OCI-LY1 (cell line): ENCODE measurements around the gene STAMBP.

Experiments
- H2AFZ ChIP-seq: fragments of 200-600 bp; sonication (generic), shearing (Covaris generic); 2 replicates; pipeline ENCODE4 v1.6.0; 2014; ENCODE audit warnings: antibody characterized with exemption, mild to moderate bottlenecking, low read length
- H3F3A ChIP-seq: fragments of 200-600 bp; sonication (generic), shearing (Covaris generic); 2 replicates; pipeline ENCODE4 v1.6.0; 2014; ENCODE audit warnings: mild to moderate bottlenecking, antibody characterized with exemption, low read length, moderate library complexity; ENCODE audit not compliant: insufficient read depth
- H3K27ac ChIP-seq: fragments of 200-600 bp; sonication (generic); 2 replicates; pipeline ENCODE4 v1.5.1; 2014; ENCODE audit warnings: low read length, mixed run types, mild to moderate bottlenecking, low read depth; ENCODE audit not compliant: poor library complexity, severe bottlenecking
- H3K27me3 ChIP-seq: fragments of 200-600 bp; sonication (generic); 2 replicates; pipeline ENCODE4 v1.6.0; 2014; ENCODE audit warnings: antibody characterized with exemption, mild to moderate bottlenecking, low read length, moderate library complexity; ENCODE audit not compliant: insufficient read depth
- H3K36me3 ChIP-seq: fragments of 200-600 bp; sonication (generic); 2 replicates; pipeline ENCODE4 v1.6.1; 2014; ENCODE audit warnings: mild to moderate bottlenecking, antibody characterized with exemption, low read length, moderate library complexity, mixed read lengths; ENCODE audit not compliant: insufficient read depth
- H3K4me1 ChIP-seq: fragments of 200-600 bp; sonication (generic); 2 replicates; pipeline ENCODE4 v1.5.1; 2014; ENCODE audit warnings: mild to moderate bottlenecking, low read length, moderate library complexity; ENCODE audit not compliant: insufficient read depth, severe bottlenecking
- H3K4me2 ChIP-seq: fragments of 200-600 bp; sonication (generic), shearing (Covaris generic); 2 replicates; pipeline ENCODE4 v1.6.1; 2014; ENCODE audit warnings: low read length
- H3K4me3 ChIP-seq: fragments of 200-600 bp; sonication (generic); 2 replicates; pipeline ENCODE4 v1.5.1; 2014; ENCODE audit warnings: low read length, low read depth, mild to moderate bottlenecking, mixed read lengths; ENCODE audit not compliant: poor library complexity, severe bottlenecking
- H3K79me2 ChIP-seq: fragments of 200-600 bp; shearing (Covaris generic); 2 replicates; pipeline ENCODE4 v1.6.1; 2016; ENCODE audit warnings: mixed run types, low read length, mixed read lengths; ENCODE audit not compliant: insufficient read depth
- H3K9ac ChIP-seq: fragments of 200-600 bp; sonication (generic), shearing (Covaris generic); 2 replicates; pipeline ENCODE4 v1.6.1; 2014; ENCODE audit warnings: mild to moderate bottlenecking, low read length, mixed read lengths
- H3K9me2 ChIP-seq: fragments of 200-600 bp; sonication (generic), shearing (Covaris generic); 2 replicates; pipeline ENCODE4 v1.6.1; 2014; ENCODE audit warnings: low read depth, mild to moderate bottlenecking, low read length, mixed read lengths
- H3K9me3 ChIP-seq: fragments of 200-600 bp; shearing (Covaris generic); 2 replicates; pipeline ENCODE4 v1.6.1; 2014; ENCODE audit warnings: low read length, mixed read lengths
- H4K20me1 ChIP-seq: fragments of 200-600 bp; sonication (generic), shearing (Covaris generic); 2 replicates; pipeline ENCODE4 v1.6.0; 2016; ENCODE audit warnings: mild to moderate bottlenecking, low read length; ENCODE audit not compliant: insufficient read depth
- CTCF ChIP-seq: fragments of 200-600 bp; sonication (generic), shearing (Covaris generic); IDR thresholded peaks from 2 replicates; pipeline ENCODE4 v1.5.1; 2017; ENCODE audit warnings: mild to moderate bottlenecking, antibody characterized with exemption, low read length, moderate library complexity, mixed read lengths
- EZH2 ChIP-seq: fragments of 200-600 bp; sonication (generic), shearing (Covaris generic); IDR thresholded peaks from 2 replicates; pipeline ENCODE4 v1.8.0; 2017; ENCODE audit warnings: borderline replicate concordance, mixed run types, mild to moderate bottlenecking, antibody characterized with exemption, low read length, moderate library complexity, mixed read lengths

Gene STAMBP

DNA sequence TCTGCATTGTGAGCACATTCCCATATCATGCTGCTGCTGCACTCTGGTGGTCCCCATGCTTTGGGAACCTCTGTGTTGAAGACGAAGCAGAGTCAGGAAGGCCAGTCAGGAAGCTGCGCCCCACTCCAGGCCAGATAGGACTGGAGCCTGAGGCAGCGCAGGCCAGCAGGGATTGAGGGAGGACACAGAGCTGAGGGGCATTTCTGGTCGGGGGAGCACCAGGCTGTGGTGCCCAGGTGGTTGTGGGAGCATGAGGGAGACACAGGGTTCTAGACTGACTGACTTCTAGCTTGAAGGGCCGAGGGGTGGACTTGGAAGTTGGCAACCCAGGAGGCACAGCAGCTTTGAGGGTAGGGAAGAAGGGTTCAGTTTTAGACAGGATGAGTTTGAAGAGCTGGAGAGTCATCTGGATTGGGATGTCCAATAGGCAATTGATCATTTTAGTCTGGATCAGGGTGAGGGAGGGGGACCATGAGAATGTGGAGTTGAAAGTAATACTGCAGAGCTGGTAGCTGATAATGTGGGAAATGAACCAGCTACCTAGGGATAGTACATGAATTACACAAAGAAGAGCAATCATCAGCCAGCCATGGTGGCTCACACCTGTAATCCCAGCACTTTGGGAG lies 62.6 kb downstream of the STAMBP start:
- no peaks in the 10 kb centered on the region for H3F3A ChIP-seq
- TF ChIP-seq CTCF (no peak), EZH2 (no peak)
- no peaks in the 10 kb centered on the region for H3K9me3 ChIP-seq
- H3K27ac ChIP-seq, result no peak overlapping the region
- no peaks in the 10 kb centered on the region for H3K9me2 ChIP-seq
- no peaks in the 10 kb centered on the region for H3K79me2 ChIP-seq
- no peaks in the 10 kb centered on the region for H3K27me3 ChIP-seq
- no peak overlapping the region for H3K9ac ChIP-seq
- H3K36me3 ChIP-seq, result no peaks in the 10 kb centered on the region
- no peak overlapping the region for H3K4me3 ChIP-seq
- H4K20me1 ChIP-seq, result no peaks in the 10 kb centered on the region
- no peak overlapping the region for H2AFZ ChIP-seq
- H3K4me2 ChIP-seq, result no peak overlapping the region
- no peaks in the 10 kb centered on the region for H3K4me1 ChIP-seq

GRCh38 chr2:73892631-73893329 lies 64.0 kb downstream of the STAMBP start, which contains the start of gene ACTG2:
TSS of gene ACTG2 (plus strand) at chr2:73893008. CDS start at chr2:73901312, 8,304 bp downstream.
- Histone ChIP-seq H3F3A (no peaks in the 10 kb centered on the region), H3K79me2 (no peaks in the 10 kb centered on the region), H3K4me2 (no peak within 1 kb of the TSS), H3K4me1 (no peaks in the 10 kb centered on the region), H3K36me3 (no peaks in the 10 kb centered on the region), H3K27me3 (no peaks in the 10 kb centered on the region), H3K27ac (no peak within 1 kb of the TSS), H3K9me2 (no peaks in the 10 kb centered on the region), H3K9me3 (no peaks in the 10 kb centered on the region), H3K9ac (no peak within 1 kb of the TSS), H4K20me1 (no peaks in the 10 kb centered on the region), H3K4me3 (no peak within 1 kb of the TSS), H2AFZ (no peak within 1 kb of the TSS)
- no peak for TF ChIP-seq CTCF
- TF ChIP-seq EZH2, result no peak

DNA sequence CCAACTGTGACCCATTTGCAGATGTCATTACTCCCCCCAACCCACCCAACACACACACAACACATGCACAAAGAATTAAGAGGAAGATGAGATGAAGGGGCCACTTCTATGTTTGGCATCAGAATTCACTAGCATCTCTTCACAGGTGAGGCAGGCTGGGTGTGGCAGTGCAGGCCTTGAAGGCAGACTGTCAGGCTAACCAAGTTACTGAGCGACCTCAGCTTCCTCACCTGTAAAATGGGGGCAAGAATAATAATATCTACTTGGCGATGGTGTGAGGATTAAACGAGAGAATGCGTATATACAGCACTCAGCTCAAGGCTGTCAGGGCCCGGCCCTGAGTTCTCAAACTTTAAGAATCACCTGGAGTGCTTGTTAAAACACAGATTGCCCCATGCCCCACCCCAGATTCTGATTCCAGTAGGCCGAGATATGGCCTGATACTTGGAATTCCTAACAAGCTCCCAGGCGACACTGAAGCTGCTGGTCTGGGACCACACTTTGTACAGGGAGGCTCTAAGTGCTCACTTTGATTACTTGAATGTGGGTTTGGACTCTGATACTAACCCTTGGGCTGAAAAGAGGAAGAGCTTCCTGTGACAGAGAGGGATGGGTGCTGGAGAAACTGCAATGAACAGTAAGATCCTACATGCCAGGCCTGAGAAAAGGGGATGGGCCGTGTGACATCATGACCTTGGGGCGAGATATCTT lies 65.2 kb downstream of the STAMBP start:
- no peak overlapping the region for H3K9ac ChIP-seq
- no peak overlapping the region for H3K4me3 ChIP-seq
- no peak overlapping the region for H3K27ac ChIP-seq

More for the DNA sequence above, 65.2 kb downstream of the STAMBP start:
- Histone ChIP-seq H3K9me2 (no peaks in the 10 kb centered on the region), H3K4me1 (no peaks in the 10 kb centered on the region), H3K27me3 (no peaks in the 10 kb centered on the region), H3K36me3 (no peaks in the 10 kb centered on the region), H3K79me2 (no peaks in the 10 kb centered on the region), H2AFZ (no peak overlapping the region), H4K20me1 (no peaks in the 10 kb centered on the region), H3K4me2 (no peak overlapping the region), H3F3A (no peaks in the 10 kb centered on the region), H3K9me3 (no peaks in the 10 kb centered on the region)
- TF ChIP-seq CTCF, result no peak
- no peak for TF ChIP-seq EZH2
